Fibroblast of villous mesenchyme (primary cell): ENCODE measurements around the gene TPST1. TPM values are rescaled to one million over a fixed set of nuclear protein-coding genes. Genes with fewer than 3 reads are reported as not detected.
"Not testable (repeated sequence)": the region's sequence is repeated elsewhere in the genome, so short reads cannot be mapped to it uniquely, and the experiment has no call there.

ENCODE experiments used
- DNase-seq: peaks from one replicate; pipeline ENCODE4 v3.0.0-alpha.2; 2010; ENCODE audit warnings: low read depth
- H3K4me3 ChIP-seq: 2 replicates; pipeline ENCODE4 v1.5.1; 2011; ENCODE audit warnings: low read depth, mild to moderate bottlenecking, low read length
- CTCF ChIP-seq: IDR thresholded peaks from 2 replicates; pipeline ENCODE4 v1.5.1; 2012; ENCODE audit warnings: low read depth, mild to moderate bottlenecking, low read length; ENCODE audit not compliant: insufficient read depth
- total RNA-seq: library from RNA; depleted of rRNA; stranded (reverse); fragments of >200 nt; gene quantifications from 2 replicates; pipeline ENCODE4 v1.2.3, GENCODE V29; 2012

Gene TPST1
- total RNA-seq: 131 TPM in 2 replicates

- TF ChIP-seq CTCF: peak; percentile 47
Measured at GRCh38 chr7:66204822-66205740, at the start of gene TPST1. TPST1 (plus strand) TSS chr7:66205334; CDS start chr7:66240426, 35,092 bp downstream.

GRCh38 chr7:66156035-66156434, 49.1 kb upstream of the TPST1 start:
- DNase-seq, H3K4me3 ChIP-seq: not testable (repeated sequence)

More at GRCh38 chr7:66204822-66205740, at the start of gene TPST1:
- peak; percentile 89 for DNase-seq
- H3K4me3 ChIP-seq: peak within 1 kb of the TSS; percentile 100

- H3K4me3 ChIP-seq: no peak overlapping the region
- no peak for TF ChIP-seq CTCF
- DNase-seq: peak; percentile 23
Measured at GRCh38 chr7:66157060-66157459, 48.1 kb upstream of the TPST1 start.

GRCh38 chr7:66162622-66163021, 42.5 kb upstream of the TPST1 start:
- TF ChIP-seq CTCF: no peak
- H3K4me3 ChIP-seq: no peak overlapping the region
- DNase-seq: no peak

GRCh38 chr7:66163186-66163610, 41.9 kb upstream of the TPST1 start:
- H3K4me3 ChIP-seq: no peak overlapping the region
- DNase-seq: no peak
- no peak for TF ChIP-seq CTCF

- no peak for TF ChIP-seq CTCF
- no peak for DNase-seq
- no peak overlapping the region for H3K4me3 ChIP-seq
Measured at GRCh38 chr7:66164356-66164755, 40.8 kb upstream of the TPST1 start.

GRCh38 chr7:66167773-66168387, 37.3 kb upstream of the TPST1 start:
- no peak overlapping the region for H3K4me3 ChIP-seq
- peak; percentile 84 for DNase-seq
- TF ChIP-seq CTCF: no peak
